ENCODE measurements around the gene AREL1.

AREL1 gene

DNA sequence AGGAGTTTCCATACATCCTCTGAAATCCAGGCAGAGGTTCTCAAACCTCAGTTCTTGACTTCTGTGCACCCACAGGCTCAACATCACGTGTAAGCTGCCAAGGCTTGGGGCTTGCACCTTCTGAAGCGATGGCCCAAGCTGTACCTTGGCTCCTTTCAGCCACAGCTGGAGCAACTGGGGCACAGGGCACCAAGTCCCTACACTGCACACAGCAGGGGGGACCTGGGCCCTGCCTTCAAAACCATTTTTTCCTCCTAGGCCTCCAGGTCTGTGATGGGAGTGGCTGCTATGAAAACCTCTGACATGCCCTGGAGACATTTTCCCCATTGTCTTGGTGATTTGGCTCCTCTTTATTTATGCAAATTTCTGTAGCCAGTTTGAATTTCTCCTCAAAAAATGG, 10.6 kb downstream of the AREL1 start:
- Histone ChIP-seq H3K4me2 (ENCODE audit: low read length) (no peak overlapping the region), H3K36me3 (ENCODE audit: control insufficient read depth, low read length) (peaks cover 8% of the 10 kb centered on the region; the same call in 1 of the 2 replicates), H3K9me2 (replicated peaks; ENCODE audit: control insufficient read depth, low read length) (no peaks in the 10 kb centered on the region), H4K20me1 (ENCODE audit: control insufficient read depth, insufficient read depth, low read depth, low read length) (0 out of 2 replicates have a peak, but pooled peaks cover 3% of the 10 kb centered on the region), H3K27me3 (ENCODE audit: control insufficient read depth, low read length) (no peaks in the 10 kb centered on the region), H3K27ac (ENCODE audit: low read depth, low read length) (no peak overlapping the region), H3K4me3 (ENCODE audit: low read length) (no peak overlapping the region), H3K4me1 (ENCODE audit: control insufficient read depth, low read length) (no peaks in the 10 kb centered on the region), H3K79me2 (ENCODE audit: control insufficient read depth, low read length) (peaks cover 89% of the 10 kb centered on the region), H3K9me3 (ENCODE audit: control insufficient read depth, insufficient read depth, low read length) (peaks cover 17% of the 10 kb centered on the region), H3F3A (ENCODE audit: control insufficient read depth, insufficient read depth) (no peaks in the 10 kb centered on the region)
- TF ChIP-seq EZH2phosphoT487 (IDR thresholded peaks at IDR 0.05; ENCODE audit: borderline replicate concordance, low read length), result no peak

DNA sequence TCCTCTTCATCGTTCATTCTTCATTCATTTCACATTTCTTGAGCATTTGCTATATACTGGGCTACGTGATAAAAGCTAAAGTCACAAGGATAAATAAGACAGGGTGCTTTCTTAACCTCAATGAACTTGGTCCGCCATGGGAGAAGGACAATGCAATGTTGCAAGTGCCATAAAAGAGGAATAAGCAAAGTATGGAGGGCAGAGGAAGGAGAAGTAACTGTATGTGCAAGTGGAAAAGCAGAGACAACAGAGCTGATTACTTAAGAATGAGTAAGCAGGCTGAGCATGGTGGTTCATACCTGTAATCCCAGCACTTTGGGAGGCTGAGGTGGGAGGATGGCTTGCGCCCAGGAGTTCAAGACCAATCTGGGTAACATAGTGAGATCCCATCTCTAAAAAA, 14.4 kb downstream of the AREL1 start:
- Histone ChIP-seq H3F3A (ENCODE audit: control insufficient read depth, insufficient read depth) (no peaks in the 10 kb centered on the region; the same call in 1 of the 2 replicates), H3K9me3 (ENCODE audit: control insufficient read depth, insufficient read depth, low read length) (peaks cover 14% of the 10 kb centered on the region), H3K4me3 (ENCODE audit: low read length) (no peak overlapping the region), H3K4me1 (ENCODE audit: control insufficient read depth, low read length) (no peaks in the 10 kb centered on the region), H3K4me2 (ENCODE audit: low read length) (no peak overlapping the region), H4K20me1 (ENCODE audit: control insufficient read depth, insufficient read depth, low read depth, low read length) (0 out of 2 replicates have a peak, but pooled peaks cover 3% of the 10 kb centered on the region), H3K27ac (ENCODE audit: low read depth, low read length) (no peak overlapping the region), H3K27me3 (ENCODE audit: control insufficient read depth, low read length) (no peaks in the 10 kb centered on the region), H3K79me2 (ENCODE audit: control insufficient read depth, low read length) (peaks cover 74% of the 10 kb centered on the region), H3K9me2 (replicated peaks; ENCODE audit: control insufficient read depth, low read length) (no peaks in the 10 kb centered on the region), H3K36me3 (ENCODE audit: control insufficient read depth, low read length) (peaks cover 8% of the 10 kb centered on the region)
- TF ChIP-seq, protein P1, sequence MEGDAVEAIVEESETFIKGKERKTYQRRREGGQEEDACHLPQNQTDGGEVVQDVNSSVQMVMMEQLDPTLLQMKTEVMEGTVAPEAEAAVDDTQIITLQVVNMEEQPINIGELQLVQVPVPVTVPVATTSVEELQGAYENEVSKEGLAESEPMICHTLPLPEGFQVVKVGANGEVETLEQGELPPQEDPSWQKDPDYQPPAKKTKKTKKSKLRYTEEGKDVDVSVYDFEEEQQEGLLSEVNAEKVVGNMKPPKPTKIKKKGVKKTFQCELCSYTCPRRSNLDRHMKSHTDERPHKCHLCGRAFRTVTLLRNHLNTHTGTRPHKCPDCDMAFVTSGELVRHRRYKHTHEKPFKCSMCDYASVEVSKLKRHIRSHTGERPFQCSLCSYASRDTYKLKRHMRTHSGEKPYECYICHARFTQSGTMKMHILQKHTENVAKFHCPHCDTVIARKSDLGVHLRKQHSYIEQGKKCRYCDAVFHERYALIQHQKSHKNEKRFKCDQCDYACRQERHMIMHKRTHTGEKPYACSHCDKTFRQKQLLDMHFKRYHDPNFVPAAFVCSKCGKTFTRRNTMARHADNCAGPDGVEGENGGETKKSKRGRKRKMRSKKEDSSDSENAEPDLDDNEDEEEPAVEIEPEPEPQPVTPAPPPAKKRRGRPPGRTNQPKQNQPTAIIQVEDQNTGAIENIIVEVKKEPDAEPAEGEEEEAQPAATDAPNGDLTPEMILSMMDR (IDR thresholded peaks at IDR 0.05; ENCODE audit: low read depth, low read length, poor library complexity, severe bottlenecking), result no peak

DNA sequence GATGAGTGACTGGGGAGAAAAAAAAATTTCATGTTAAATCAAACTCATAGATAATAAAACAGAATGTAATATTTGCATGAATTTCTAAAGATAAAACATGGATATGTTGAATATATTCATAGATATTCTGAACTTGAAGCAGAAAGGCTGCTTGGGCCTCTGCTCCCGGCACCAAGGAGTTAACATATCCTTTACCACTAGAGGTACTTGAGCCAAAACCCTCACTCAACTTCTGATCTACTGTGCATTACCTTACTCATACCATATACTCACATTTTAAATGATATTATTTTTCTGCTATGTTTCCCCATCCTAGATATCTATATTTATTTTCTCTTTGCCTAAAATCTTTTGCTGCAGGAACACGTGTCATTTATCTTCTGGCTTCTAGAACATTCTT, 14.9 kb downstream of the AREL1 start:
- TF ChIP-seq EZH2phosphoT487 (IDR thresholded peaks at IDR 0.05; ENCODE audit: borderline replicate concordance, low read length), result no peak
- TF ChIP-seq, protein P1 (IDR thresholded peaks at IDR 0.05; ENCODE audit: low read depth, low read length, poor library complexity, severe bottlenecking), result no peak
- Histone ChIP-seq H3K9me3 (ENCODE audit: control insufficient read depth, insufficient read depth, low read length) (peaks cover 9% of the 10 kb centered on the region; the same call in 1 of the 2 replicates), H3K4me3 (ENCODE audit: low read length) (no peak overlapping the region), H3K27me3 (ENCODE audit: control insufficient read depth, low read length) (no peaks in the 10 kb centered on the region), H3K9me2 (replicated peaks; ENCODE audit: control insufficient read depth, low read length) (no peaks in the 10 kb centered on the region), H3K4me1 (ENCODE audit: control insufficient read depth, low read length) (no peaks in the 10 kb centered on the region), H3K79me2 (ENCODE audit: control insufficient read depth, low read length) (peaks cover 74% of the 10 kb centered on the region), H3K4me2 (ENCODE audit: low read length) (no peak overlapping the region), H3F3A (ENCODE audit: control insufficient read depth, insufficient read depth) (no peaks in the 10 kb centered on the region; the same call in 1 of the 2 replicates), H3K27ac (ENCODE audit: low read depth, low read length) (no peak overlapping the region), H3K36me3 (ENCODE audit: control insufficient read depth, low read length) (peaks cover 8% of the 10 kb centered on the region), H4K20me1 (ENCODE audit: control insufficient read depth, insufficient read depth, low read depth, low read length) (0 out of 2 replicates have a peak, but pooled peaks cover 3% of the 10 kb centered on the region)

DNA sequence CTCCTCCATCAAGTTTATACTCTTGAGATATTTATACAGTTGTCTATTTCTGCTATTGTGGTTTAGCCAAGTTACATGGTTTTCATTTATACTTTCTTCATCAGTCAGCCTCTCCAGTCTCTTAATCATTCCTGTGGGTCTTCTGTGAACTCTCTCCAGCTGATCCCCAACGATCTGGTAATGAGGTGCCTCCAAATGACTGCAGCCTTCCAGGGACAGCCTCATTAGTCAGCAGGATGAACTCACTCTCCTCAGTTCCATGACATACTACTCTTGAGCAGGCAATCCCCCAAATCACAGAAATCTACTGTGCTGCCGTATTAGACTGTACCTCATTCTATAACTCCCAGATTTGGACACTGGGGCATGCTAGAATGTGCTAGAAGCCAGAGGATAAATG, 15.3 kb downstream of the AREL1 start:
- Histone ChIP-seq H3K9me3 (ENCODE audit: control insufficient read depth, insufficient read depth, low read length) (peaks cover 6% of the 10 kb centered on the region; the same call in 1 of the 2 replicates), H3K4me3 (ENCODE audit: low read length) (no peak overlapping the region), H3K4me2 (ENCODE audit: low read length) (no peak overlapping the region), H3K4me1 (ENCODE audit: control insufficient read depth, low read length) (no peaks in the 10 kb centered on the region), H3K36me3 (ENCODE audit: control insufficient read depth, low read length) (peaks cover 7% of the 10 kb centered on the region), H3K27me3 (ENCODE audit: control insufficient read depth, low read length) (no peaks in the 10 kb centered on the region), H4K20me1 (ENCODE audit: control insufficient read depth, insufficient read depth, low read depth, low read length) (0 out of 2 replicates have a peak, but pooled peaks cover 3% of the 10 kb centered on the region), H3F3A (ENCODE audit: control insufficient read depth, insufficient read depth) (no peaks in the 10 kb centered on the region; the same call in 1 of the 2 replicates), H3K79me2 (ENCODE audit: control insufficient read depth, low read length) (peaks cover 72% of the 10 kb centered on the region), H3K9me2 (replicated peaks; ENCODE audit: control insufficient read depth, low read length) (no peaks in the 10 kb centered on the region), H3K27ac (ENCODE audit: low read depth, low read length) (no peak overlapping the region)
- no peak for TF ChIP-seq EZH2phosphoT487 (IDR thresholded peaks at IDR 0.05; ENCODE audit: borderline replicate concordance, low read length)
- TF ChIP-seq, protein P1 (IDR thresholded peaks at IDR 0.05; ENCODE audit: low read depth, low read length, poor library complexity, severe bottlenecking), result no peak
